NCI-H128 (cell line): ENCODE measurements around the gene CARD9.
"Not testable (repeated sequence)": the region's sequence is repeated elsewhere in the genome, so short reads cannot be mapped to it uniquely, and the experiment has no call there.

Experiments used
- DNase-seq: peaks from one replicate; lab custom pipeline; 2025; ENCODE audit not compliant: unreplicated experiment; lab: John Stamatoyannopoulos, UW

Gene CARD9

GRCh38 chr9:136326061-136326760, 47.3 kb downstream of the CARD9 start:
- DNase-seq, result no peak

- no peak for DNase-seq
Measured at GRCh38 chr9:136325358-136325757, 48.1 kb downstream of the CARD9 start.

- DNase-seq, result no peak
Measured at GRCh38 chr9:136324501-136325300, 48.8 kb downstream of the CARD9 start.

- DNase-seq, result no peak
Measured at GRCh38 chr9:136323371-136323789, 50.1 kb downstream of the CARD9 start.

GRCh38 chr9:136322756-136323330, 50.6 kb downstream of the CARD9 start:
- DNase-seq, result no peak

- DNase-seq, result no peak
Measured at GRCh38 chr9:136321561-136321960, 51.9 kb downstream of the CARD9 start.

- DNase-seq, result not testable (repeated sequence)
Measured at GRCh38 chr9:136320972-136321371, 52.5 kb downstream of the CARD9 start.

- not testable (repeated sequence) for DNase-seq
Measured at GRCh38 chr9:136319955-136320354, 53.5 kb downstream of the CARD9 start.

- DNase-seq, result not testable (repeated sequence)
Measured at GRCh38 chr9:136319244-136319643, 54.2 kb downstream of the CARD9 start.

- no peak for DNase-seq
Measured at GRCh38 chr9:136318776-136319241, 54.7 kb downstream of the CARD9 start.

- no peak for DNase-seq
Measured at GRCh38 chr9:136318111-136318775, 55.2 kb downstream of the CARD9 start.

- DNase-seq, result no peak
Measured at GRCh38 chr9:136317695-136318094, 55.8 kb downstream of the CARD9 start.

- no peak for DNase-seq
Measured at GRCh38 chr9:136316896-136317676, 56.4 kb downstream of the CARD9 start.

- DNase-seq, result no peak
Measured at GRCh38 chr9:136316271-136316751, 57.2 kb downstream of the CARD9 start.

GRCh38 chr9:136314944-136315343, 58.5 kb downstream of the CARD9 start:
- no peak for DNase-seq

- no peak for DNase-seq
Measured at GRCh38 chr9:136314056-136314416, 59.4 kb downstream of the CARD9 start.
